Mesendoderm (in vitro differentiated cells): ENCODE results near the gene RIPOR3.

Source experiments
- DNase-seq: peaks from one replicate; pipeline ENCODE4 v3.0.0; 2013
- H2AK5ac ChIP-seq: 2 replicates; pipeline ENCODE4 v1.6.1; 2013; ENCODE audit warnings: low read length, inconsistent platforms
- H2BK120ac ChIP-seq: 2 replicates; pipeline ENCODE4 v1.6.1; 2013; ENCODE audit warnings: low read depth, mild to moderate bottlenecking, low read length, moderate library complexity, mixed read lengths
- H2BK15ac ChIP-seq: replicated peaks from 2 replicates; pipeline ENCODE4 v1.6.1; 2013; ENCODE audit warnings: low read depth, mild to moderate bottlenecking, moderate library complexity
- H2BK5ac ChIP-seq: 2 replicates; pipeline ENCODE4 v1.6.1; 2013; ENCODE audit warnings: low read length, inconsistent platforms
- H3K18ac ChIP-seq: 2 replicates; pipeline ENCODE4 v1.6.1; 2013; ENCODE audit warnings: mild to moderate bottlenecking, low read length, mixed read lengths
- H3K23ac ChIP-seq: one replicate; pipeline ENCODE4 v1.6.1; 2013; ENCODE audit warnings: low read length
- H3K27ac ChIP-seq: 2 replicates; pipeline ENCODE4 v1.5.1; 2013; ENCODE audit warnings: low read depth, mild to moderate bottlenecking, inconsistent platforms, low read length, moderate library complexity
- H3K27me3 ChIP-seq: 2 replicates; pipeline ENCODE4 v1.6.1; 2013; ENCODE audit warnings: low read length, control low read depth, mild to moderate bottlenecking, inconsistent platforms; ENCODE audit not compliant: insufficient read depth, poor library complexity
- H3K36me3 ChIP-seq: 2 replicates; pipeline ENCODE4 v1.6.1; 2013; ENCODE audit warnings: low read length, inconsistent platforms; ENCODE audit not compliant: control insufficient read depth, insufficient read depth
- H3K4ac ChIP-seq: one replicate; pipeline ENCODE4 v1.6.1; 2013; ENCODE audit warnings: low read depth, mild to moderate bottlenecking, low read length, moderate library complexity
- H3K4me1 ChIP-seq: 2 replicates; pipeline ENCODE4 v1.6.1; 2013; ENCODE audit warnings: low read depth, low read length, inconsistent platforms; ENCODE audit not compliant: control insufficient read depth
- H3K4me2 ChIP-seq: 2 replicates; pipeline ENCODE4 v1.6.1; 2013; ENCODE audit warnings: low read length
- H3K4me3 ChIP-seq: 2 replicates; pipeline ENCODE4 v1.5.1; 2013; ENCODE audit warnings: mild to moderate bottlenecking, low read length
- H3K56ac ChIP-seq: one replicate; pipeline ENCODE4 v1.6.1; 2013; ENCODE audit warnings: low read length
- H3K79me1 ChIP-seq: 2 replicates; pipeline ENCODE4 v1.6.1; 2013; ENCODE audit warnings: low read length, inconsistent platforms
- H3K79me2 ChIP-seq: 2 replicates; pipeline ENCODE4 v1.6.1; 2013; ENCODE audit warnings: mild to moderate bottlenecking, low read length; ENCODE audit not compliant: control insufficient read depth, insufficient read depth
- H3K9ac ChIP-seq: 2 replicates; pipeline ENCODE4 v1.6.1; 2013; ENCODE audit warnings: low read length, inconsistent platforms
- H4K5ac ChIP-seq: one replicate; pipeline ENCODE4 v1.6.1; 2013; ENCODE audit warnings: low read length
- H4K8ac ChIP-seq: one replicate; pipeline ENCODE4 v1.6.1; 2013; ENCODE audit warnings: low read depth, mild to moderate bottlenecking, control low read depth, low read length, moderate library complexity
- WGBS: extraction: QIAGEN DNeasy Blood & Tissue Kit; methylation state at CpG from one replicate; pipeline ENCODE4 v1.1.7; 2013; ENCODE audit warnings: low lambda C conversion rate, missing lambda C conversion rate; ENCODE audit not compliant: insufficient coverage; ENCODE audit errors: extremely low coverage; 5-methylcytosine and 5-hydroxymethylcytosine counted together

The RIPOR3 gene

GRCh38 chr20:50683570-50683969 is 7.8 kb downstream of the RIPOR3 start:
- no CpG with 5 or more reads among the region's 6 CpGs for WGBS

GRCh38 chr20:50682947-50683530 is 8.3 kb downstream of the RIPOR3 start:
- Histone ChIP-seq H3K56ac (no peak overlapping the region), H3K9ac (no peak overlapping the region), H2BK15ac (no peak overlapping the region), H3K79me2 (no peaks in the 10 kb centered on the region), H3K4me2 (no peak overlapping the region), H3K27me3 (no peaks in the 10 kb centered on the region), H4K8ac (no peak overlapping the region), H3K4me3 (no peak overlapping the region), H4K5ac (no peak overlapping the region), H3K27ac (no peak overlapping the region), H3K4me1 (no peaks in the 10 kb centered on the region), H3K79me1 (no peaks in the 10 kb centered on the region), H3K4ac (no peak overlapping the region), H3K36me3 (no peaks in the 10 kb centered on the region), H3K23ac (no peak overlapping the region), H2AK5ac (no peak overlapping the region), H2BK5ac (no peak overlapping the region), H3K18ac (no peak overlapping the region), H2BK120ac (no peak overlapping the region)
- DNase-seq = no peak
- WGBS = no CpG with 5 or more reads among the region's 8 CpGs

More at GRCh38 chr20:50683570-50683969, 7.8 kb downstream of the RIPOR3 start:
- Histone ChIP-seq H2BK5ac (no peak overlapping the region), H3K4me2 (no peak overlapping the region), H3K4me1 (no peaks in the 10 kb centered on the region), H3K79me2 (no peaks in the 10 kb centered on the region), H4K8ac (no peak overlapping the region), H3K27ac (no peak overlapping the region), H3K18ac (no peak overlapping the region), H3K9ac (no peak overlapping the region), H3K4ac (no peak overlapping the region), H3K4me3 (no peak overlapping the region), H3K79me1 (no peaks in the 10 kb centered on the region), H2BK120ac (no peak overlapping the region), H4K5ac (no peak overlapping the region), H3K27me3 (no peaks in the 10 kb centered on the region), H2AK5ac (no peak overlapping the region), H3K36me3 (no peaks in the 10 kb centered on the region), H3K56ac (no peak overlapping the region), H2BK15ac (no peak overlapping the region), H3K23ac (no peak overlapping the region)
- DNase-seq = no peak

GRCh38 chr20:50682065-50682464 is 9.3 kb downstream of the RIPOR3 start:
- Histone ChIP-seq H3K4me1 (no peaks in the 10 kb centered on the region), H3K27me3 (no peaks in the 10 kb centered on the region), H3K4ac (no peak overlapping the region), H3K79me2 (no peaks in the 10 kb centered on the region), H3K56ac (no peak overlapping the region), H3K18ac (no peak overlapping the region), H3K27ac (no peak overlapping the region), H4K8ac (no peak overlapping the region), H3K23ac (no peak overlapping the region), H3K4me3 (no peak overlapping the region), H3K4me2 (no peak overlapping the region), H3K9ac (no peak overlapping the region), H3K36me3 (no peaks in the 10 kb centered on the region), H2BK15ac (no peak overlapping the region), H3K79me1 (no peaks in the 10 kb centered on the region), H2BK5ac (no peak overlapping the region), H4K5ac (no peak overlapping the region), H2AK5ac (no peak overlapping the region), H2BK120ac (no peak overlapping the region)
- DNase-seq = no peak
- WGBS = no CpG with 5 or more reads among the region's 4 CpGs

GRCh38 chr20:50681359-50682064 is 9.8 kb downstream of the RIPOR3 start:
- Histone ChIP-seq H3K4me3 (no peak overlapping the region), H2BK15ac (no peak overlapping the region), H3K9ac (no peak overlapping the region), H3K4ac (no peak overlapping the region), H2AK5ac (no peak overlapping the region), H4K8ac (no peak overlapping the region), H3K18ac (no peak overlapping the region), H2BK5ac (no peak overlapping the region), H3K27ac (no peak overlapping the region), H3K27me3 (no peaks in the 10 kb centered on the region), H3K23ac (no peak overlapping the region), H2BK120ac (no peak overlapping the region), H3K4me2 (no peak overlapping the region), H4K5ac (no peak overlapping the region), H3K79me1 (no peaks in the 10 kb centered on the region), H3K56ac (no peak overlapping the region), H3K79me2 (no peaks in the 10 kb centered on the region), H3K36me3 (no peaks in the 10 kb centered on the region), H3K4me1 (no peaks in the 10 kb centered on the region)
- no peak for DNase-seq
- no CpG with 5 or more reads among the region's 12 CpGs for WGBS

GRCh38 chr20:50680105-50680960 is 11.0 kb downstream of the RIPOR3 start:
- H2BK120ac ChIP-seq = no peak overlapping the region
- H2BK15ac ChIP-seq = no peak overlapping the region
- no peak overlapping the region for H3K9ac ChIP-seq
- H3K23ac ChIP-seq = no peak overlapping the region
- H4K8ac ChIP-seq = no peak overlapping the region
- H3K4me2 ChIP-seq = no peak overlapping the region
- H3K4ac ChIP-seq = no peak overlapping the region
- H3K18ac ChIP-seq = no peak overlapping the region
- no peaks in the 10 kb centered on the region for H3K4me1 ChIP-seq
- no peaks in the 10 kb centered on the region for H3K79me1 ChIP-seq
- no peak overlapping the region for H3K27ac ChIP-seq
- no peak for DNase-seq
- no peak overlapping the region for H2BK5ac ChIP-seq
- WGBS = no CpG with 5 or more reads among the region's 19 CpGs
- no peaks in the 10 kb centered on the region for H3K27me3 ChIP-seq
- H3K36me3 ChIP-seq = no peaks in the 10 kb centered on the region
- H3K4me3 ChIP-seq = no peak overlapping the region
- no peak overlapping the region for H4K5ac ChIP-seq
- no peak overlapping the region for H3K56ac ChIP-seq
- no peak overlapping the region for H2AK5ac ChIP-seq
- no peaks in the 10 kb centered on the region for H3K79me2 ChIP-seq
